T-helper 9 cell (primary cell): ENCODE data around the gene PCDHB11.
"Not testable (repeated sequence)": the region's sequence is repeated elsewhere in the genome, so short reads cannot be mapped to it uniquely, and the experiment has no call there.

ENCODE experiments used
- DNase-seq: peaks from one replicate; pipeline ENCODE4 v3.0.0-alpha.2; 2020

PCDHB11 gene

GRCh38 chr5:141246971-141247370 lies 47.5 kb downstream of the PCDHB11 start:
- DNase-seq: not testable (repeated sequence)

- not testable (repeated sequence) for DNase-seq
Observed at GRCh38 chr5:141247434-141247833, 48.0 kb downstream of the PCDHB11 start.

GRCh38 chr5:141250576-141250975 lies 51.1 kb downstream of the PCDHB11 start:
- DNase-seq: no peak
